Fibroblast of skin of right quadriceps (primary cell): ENCODE measurements around the gene FUT2.
"Not testable (repeated sequence)": the region's sequence is repeated elsewhere in the genome, so short reads cannot be mapped to it uniquely, and the experiment has no call there.

Experiments
- DNase-seq: peaks from one replicate; pipeline ENCODE4 v3.0.0-alpha.2; 2013

Gene FUT2

DNA sequence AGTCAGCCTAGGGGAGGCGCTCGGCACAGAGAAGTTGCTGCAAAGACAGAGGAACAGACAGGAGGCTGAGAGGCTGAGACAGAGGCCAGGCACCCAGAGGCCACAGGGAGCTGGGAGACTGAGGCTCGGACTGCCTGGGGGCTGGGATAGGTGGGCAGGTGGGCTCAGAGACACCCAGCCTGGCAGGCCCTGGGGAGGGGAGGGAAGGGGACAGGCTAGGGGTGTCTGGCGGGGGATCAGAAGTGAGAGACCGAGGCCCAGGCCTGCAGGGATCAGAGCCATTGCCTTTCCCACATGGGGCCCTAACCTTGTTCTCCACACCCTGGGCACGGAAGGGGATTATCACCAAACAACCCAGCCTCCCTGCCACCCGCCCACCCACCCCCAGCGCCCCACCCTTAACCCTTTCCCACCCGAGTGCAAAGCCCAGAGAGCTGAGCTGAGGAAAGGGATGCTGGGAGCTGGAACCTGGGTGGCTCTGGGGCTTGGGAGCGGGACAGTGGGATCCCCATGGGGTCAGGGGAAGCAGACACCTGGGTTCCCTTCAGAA lies 24.2 kb upstream of the FUT2 start:
- DNase-seq, result no peak

DNA sequence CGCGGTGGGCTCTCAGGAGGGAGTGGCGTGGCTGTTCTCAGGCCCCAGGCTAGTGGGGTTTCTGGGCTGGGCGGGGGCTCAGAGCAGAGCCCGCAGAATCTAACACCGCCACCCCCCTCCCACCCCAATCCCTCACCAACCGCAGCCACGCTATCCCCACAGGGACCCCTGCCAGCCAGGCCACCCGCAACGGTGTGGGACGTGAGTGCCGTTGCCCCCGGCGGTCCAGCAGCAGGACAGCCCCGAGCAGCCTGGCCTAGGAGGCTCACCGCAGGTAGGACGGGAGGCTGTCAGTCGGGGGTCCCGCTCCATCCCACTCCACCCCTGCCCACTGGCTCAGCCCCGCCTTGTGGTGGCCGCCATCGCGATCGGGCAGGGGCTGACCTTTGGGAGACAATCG lies 22.8 kb upstream of the FUT2 start, which contains the start of gene NTN5:
Gene NTN5, minus strand, starts transcription at position 24 of the 400 bp plus-strand sequence. CDS start 2,031 bp downstream, outside the sequence.
- no peak for DNase-seq

DNA sequence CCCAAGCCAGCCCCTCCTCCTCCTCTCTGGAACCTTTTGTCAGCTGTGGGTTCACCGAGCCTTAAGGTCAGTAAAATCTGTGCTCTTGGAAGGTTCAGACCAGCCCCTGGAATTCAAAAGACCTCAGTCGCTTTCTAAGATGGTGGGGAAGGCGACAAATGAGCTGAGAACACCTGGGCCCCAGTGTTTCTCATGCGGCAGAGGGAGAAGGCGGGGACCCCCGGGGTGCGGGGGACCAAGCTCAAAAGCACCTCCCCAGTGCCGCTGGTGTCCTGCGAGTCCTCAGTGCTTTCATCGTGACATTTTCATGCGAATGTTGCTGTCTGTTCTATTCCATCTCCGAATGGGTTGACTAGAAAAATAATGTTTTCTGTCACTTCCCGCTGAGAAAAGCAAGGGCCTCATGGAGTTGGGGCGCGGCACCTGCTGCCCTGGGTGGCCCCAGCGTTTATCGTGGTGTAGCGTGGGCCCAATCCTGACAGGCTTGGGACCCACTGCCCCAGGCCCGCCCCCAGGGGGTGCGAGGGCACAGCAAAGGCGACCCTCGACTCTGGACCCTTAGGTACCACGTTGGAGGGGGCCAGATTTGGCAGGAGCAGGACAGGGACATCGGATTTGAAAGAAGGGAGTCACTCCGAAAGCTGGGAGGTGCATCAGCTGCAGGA lies 22.2 kb upstream of the FUT2 start:
- no peak for DNase-seq

DNA sequence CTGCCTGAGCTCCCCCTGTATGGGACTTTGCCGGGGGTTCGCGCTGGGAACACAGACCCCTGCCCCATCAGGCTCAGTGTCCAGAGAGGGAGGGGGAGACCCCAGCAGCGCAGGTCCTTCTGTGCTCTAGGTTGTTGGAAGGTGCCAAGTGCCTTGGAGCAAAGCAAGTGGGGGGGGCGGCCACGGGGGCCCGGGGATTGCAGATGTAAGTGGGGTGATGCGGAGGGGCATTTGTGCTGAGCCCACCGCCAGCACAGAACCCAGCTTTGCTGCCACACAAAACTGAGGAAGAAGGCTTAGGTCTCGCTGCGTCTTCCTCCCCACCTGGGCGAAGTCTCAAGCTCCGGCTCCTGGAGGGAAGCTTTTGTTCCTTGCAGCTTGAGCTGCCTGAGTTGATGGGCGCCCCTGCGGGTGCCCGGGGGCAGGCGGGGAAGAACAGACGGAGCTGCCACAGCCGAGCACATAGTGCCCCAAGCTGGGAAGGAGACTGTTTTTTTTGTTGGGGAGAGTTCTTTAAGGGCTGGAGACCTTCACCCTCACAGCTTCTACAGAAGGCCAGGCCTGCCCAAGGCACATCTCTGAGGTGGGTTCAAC lies 21.5 kb upstream of the FUT2 start:
- no peak for DNase-seq

DNA sequence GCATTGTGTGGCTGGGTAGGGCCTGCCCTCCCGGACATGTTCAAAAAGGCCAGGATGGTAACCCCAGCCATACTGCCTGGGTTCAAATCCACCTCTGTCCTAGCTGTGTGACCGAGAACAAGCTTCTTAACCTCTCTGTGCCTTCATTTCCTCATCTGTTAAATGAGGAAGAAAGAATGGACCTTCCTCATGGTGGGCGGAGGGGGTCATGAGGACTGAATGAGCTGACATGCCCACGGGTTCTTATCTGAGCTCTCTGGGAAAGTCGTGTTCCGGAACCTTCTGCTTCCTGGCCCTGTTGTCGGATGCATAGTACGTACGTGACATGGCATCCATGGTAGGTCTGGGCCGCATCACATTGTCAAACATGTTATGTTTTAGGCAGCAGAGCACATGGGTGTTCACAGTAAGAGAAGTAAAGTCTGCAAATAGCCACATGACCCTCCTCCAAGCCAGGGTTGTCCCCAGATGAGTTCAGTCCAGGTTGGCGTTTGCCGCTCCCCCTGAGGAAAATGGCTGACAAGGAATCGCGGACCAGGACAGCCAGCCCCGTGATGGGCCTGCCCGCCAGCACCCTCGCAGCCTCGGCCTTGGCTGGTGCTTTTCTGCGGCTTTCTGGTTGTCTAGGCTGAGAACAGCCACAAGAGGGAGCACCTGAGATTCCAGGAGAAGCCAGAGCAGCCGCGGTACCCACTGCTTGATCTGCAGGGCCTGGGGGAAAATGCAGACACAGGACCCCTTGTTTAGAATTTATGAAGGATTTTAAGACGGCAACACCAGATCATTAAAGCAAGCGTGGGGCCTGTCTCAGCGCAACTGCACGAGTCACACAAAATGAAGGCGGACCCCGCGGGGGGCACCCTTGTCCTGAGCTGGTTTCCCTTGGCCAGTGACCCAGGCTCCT lies 20.6 kb upstream of the FUT2 start:
- peak; percentile 78 for DNase-seq

DNA sequence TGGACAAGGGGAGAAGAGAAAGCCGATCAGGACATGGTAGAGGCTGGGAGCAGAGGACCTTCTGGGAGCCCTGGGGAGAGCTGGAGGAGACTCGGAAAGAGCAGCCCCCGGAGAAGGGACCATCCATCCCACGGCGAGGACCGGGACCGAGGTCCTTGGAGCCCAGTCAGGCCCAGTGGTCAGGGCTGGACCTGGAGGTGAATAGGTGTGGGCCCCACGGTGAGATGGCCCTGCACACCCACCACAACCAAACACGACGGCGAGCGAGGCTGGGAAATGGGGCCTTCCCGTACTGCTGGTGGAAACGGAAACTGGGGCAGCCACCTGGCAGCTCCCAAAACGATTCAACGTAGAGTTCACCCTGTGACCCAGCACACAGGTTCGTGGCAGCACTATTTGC lies 19.3 kb upstream of the FUT2 start:
- no peak for DNase-seq

DNA sequence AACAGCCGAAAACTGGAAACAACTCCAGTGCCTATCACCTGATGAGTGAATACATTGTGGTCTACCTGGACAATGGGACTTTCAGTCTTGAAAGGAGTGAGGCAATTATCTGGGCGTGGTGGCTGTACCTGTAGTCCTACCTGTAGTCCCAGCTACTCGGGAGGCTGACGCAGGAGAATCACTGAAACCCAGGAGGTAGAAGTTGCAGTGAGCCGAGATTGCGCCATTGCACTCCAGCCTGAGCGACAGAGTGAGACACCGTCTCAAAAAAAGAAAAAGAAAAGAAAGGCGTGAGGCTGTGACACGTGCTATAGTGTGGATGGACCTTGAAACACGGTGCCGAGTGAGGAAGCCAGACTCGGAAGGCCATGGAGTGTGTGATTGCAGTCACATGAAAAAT lies 18.9 kb upstream of the FUT2 start:
- DNase-seq, result no peak

DNA sequence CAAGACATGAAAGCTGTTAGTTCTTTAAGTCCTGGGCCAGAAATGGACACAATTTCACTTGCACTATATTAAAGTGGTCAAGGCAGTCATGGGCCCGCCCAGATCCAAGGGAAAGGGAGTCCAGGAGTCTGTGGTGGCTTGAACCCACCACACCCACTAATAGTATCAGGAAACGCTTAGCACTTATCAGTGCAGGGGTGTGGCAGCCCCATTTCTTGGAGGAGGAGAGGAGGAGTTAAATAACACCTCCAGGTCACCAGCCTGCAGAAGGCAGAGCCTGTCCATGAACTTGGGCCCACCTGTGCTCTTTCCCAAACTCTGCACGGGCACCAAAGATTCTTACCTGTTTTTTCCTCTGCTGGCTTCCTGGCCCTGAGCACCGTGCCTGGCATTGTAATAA lies 17.6 kb upstream of the FUT2 start:
- DNase-seq, result no peak

DNA sequence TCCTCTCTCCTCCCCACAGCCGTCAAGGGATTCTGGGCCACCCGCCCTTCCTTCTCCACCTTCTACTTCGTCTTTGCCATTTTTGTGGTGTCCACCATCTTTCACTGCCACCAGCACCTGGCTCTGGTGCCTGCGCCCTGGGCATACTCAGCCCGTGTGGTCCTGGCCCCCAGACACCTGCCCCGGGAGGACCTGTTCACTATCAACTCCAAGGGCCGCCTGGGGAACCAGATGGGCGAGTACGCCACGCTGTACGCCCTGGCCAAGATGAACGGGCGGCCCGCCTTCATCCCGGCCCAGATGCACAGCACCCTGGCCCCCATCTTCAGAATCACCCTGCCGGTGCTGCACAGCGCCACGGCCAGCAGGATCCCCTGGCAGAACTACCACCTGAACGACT lies 15.8 kb upstream of the FUT2 start:
- DNase-seq, result not testable (repeated sequence)

DNA sequence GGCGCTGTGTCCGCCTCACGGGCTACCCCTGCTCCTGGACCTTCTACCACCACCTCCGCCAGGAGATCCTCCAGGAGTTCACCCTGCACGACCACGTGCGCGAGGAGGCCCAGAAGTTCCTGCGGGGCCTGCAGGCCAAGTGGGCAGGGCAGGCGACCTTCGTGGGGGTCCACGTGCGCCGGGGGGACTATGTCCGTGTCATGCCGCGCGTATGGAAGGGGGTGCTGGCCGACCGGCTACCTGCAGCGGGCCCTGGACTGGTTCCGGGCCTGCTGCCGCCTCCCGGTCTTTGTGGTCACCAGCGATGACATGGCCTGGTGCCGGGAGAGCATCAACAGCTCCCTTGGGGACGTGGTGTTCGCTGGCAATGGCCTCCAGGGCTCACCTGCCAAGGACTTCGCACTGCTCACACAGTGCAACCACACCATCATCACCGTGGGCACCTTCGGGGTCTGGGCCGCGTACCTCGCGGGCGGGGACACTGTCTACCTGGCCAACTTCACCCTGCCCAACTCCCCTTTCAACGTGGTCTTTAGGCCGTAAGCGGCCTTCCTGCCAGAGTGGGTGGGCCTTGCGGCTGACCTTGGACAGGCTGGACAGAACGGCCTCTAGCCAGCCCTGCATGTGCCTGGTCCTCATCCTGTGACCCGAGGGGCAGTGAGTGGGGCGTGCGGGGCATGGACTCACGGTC lies 15.2 kb upstream of the FUT2 start:
- DNase-seq, result no peak

DNA sequence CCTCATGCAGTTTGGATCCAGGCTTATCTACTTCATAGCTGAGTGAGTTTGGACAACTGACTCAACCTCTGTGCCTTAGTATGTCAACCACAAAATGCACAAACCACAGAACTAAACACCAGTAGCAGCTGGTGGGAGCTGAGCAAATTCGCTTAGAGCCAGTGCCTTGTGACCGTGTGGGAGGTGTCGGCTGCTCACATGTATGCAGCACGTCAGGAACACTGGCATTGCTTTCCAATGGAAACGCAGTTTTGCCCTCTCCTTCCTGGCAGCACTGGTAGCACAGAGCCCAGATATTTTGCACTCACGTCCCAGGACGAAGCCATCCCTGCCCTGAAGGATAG lies 14.7 kb upstream of the FUT2 start:
- peak; percentile 14 for DNase-seq

DNA sequence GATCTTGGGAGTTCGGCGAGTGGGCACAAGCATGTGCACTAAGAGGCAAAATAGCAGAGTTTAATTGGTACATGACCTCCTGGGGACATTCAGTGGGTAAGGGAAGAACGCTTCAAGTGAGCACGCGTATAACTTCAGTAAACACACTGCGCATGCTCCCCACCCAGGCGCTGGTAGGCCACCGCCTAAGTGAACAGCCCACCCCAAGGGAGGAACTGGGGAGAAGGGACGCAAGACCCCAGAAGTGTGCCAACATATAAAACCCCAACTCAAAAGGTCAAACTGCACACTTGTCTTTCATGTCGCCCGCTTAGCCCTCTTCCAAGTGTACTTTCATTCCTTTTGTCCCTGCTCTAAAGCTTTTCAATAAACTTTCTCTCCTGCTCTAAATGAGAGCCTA lies 12.4 kb upstream of the FUT2 start:
- DNase-seq, result peak; percentile 39

DNA sequence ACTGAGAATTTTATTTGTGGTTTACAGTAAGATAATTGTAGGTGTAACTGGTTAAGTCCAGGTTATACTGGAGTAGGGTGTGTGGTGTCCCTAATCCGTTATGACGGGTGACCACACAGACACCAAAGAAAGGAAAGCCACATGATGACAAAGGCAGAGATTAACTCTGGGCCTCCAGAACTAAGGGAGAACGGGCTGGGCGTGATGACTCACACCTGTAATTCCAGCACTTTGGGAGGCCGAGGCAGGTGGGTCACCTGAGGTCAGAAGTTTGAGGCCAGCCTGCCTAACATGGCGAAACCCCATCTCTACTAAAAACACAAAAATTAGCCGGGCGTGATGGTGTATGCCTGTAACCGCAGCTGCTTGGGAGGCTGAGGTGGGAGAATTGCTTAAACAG lies 10.2 kb upstream of the FUT2 start:
- no peak for DNase-seq

DNA sequence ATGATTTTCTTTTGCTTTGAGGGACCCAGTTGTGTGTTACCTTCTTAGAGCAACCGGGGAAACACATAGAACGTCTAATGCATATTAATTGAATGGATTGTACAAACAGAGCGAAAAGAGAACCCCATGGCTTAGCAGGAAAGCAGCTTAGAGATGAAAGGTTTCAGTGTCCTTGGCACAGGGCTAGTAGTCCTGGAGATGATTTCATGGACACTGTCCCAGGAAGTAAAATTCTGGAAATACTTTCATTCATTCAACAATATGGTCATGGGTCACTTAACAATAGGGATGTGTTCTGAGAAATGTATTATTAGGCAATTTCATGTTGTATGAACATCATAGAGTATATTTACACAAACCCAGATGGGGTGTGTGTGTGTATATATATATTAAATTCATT lies 9.7 kb upstream of the FUT2 start:
- DNase-seq, result no peak

DNA sequence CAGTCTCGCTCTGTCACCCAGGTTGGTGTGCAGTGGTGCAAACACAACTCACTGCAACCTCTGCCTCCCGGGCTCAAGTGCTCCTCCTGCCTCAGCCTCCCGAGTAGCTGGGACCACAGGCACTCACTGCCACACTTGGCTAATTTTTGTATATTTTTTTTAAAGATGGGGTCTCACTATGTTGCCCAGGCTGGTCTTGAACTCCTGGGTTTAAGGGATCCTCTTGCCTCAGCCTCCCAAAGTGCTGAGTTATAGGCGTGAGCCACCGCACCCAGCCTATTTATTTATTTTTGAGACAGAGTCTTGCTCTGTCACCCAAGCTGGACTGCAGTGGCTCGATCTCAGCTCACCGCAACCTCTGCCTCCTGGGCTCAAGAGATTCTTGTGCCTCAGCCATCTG lies 9.1 kb upstream of the FUT2 start:
- not testable (repeated sequence) for DNase-seq

DNA sequence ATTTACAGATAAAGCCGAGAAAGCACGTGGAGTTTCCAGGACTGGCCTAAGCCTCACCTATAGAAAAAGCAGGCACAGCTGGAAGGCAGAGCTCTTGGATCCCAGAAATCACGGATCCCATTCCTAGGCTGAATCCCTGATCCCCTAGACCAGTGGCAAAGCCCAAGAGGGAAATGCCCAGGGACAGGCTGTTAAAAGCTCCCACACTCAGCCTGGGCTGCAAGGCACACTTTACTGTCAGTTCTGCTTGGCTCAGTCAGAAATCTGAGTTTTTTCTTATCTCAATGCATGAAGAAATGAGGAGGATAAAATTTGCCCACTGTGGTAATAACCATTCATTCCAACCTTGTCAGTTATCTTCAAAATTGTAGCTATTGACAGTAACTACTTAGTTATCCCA lies 8.0 kb upstream of the FUT2 start:
- DNase-seq, result no peak

DNA sequence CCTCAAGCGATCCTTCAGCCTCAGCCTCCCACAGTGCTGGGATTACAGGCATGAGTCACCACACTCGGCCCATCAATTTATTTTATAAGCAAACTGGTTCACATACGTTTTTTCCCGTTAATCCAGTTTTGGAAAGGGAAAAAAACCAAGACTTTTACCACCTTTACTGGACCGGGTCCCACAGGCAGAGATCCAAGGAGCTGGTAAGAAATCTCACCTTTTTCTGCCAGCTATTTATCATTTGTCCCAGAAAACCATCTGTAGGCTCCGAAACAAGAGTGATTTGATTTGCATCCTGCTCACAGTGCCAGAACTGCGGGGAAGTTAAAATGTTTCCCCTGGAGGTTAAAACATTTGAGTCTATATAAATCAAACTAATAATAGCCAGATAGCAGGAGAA lies 6.3 kb upstream of the FUT2 start:
- no peak for DNase-seq

DNA sequence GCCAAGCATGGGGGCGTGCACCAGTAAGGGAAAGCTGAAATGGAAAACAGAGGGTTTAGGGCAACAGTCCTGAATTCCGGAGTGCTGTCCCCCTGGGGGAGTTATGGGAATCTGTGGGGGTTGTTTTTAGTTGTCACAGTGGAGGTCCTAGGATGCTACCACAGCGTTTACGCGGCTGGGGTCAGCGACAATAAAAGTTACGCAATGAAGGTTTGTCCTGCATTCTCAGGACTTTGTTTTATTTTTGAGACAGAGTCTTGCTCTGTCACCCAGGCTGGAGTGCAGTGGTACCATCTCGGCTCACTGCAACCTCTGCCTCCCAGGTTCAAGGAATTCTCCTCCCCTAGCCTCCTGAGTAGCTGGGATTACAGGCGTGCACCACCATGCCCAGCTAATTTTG lies 2.1 kb upstream of the FUT2 start:
- not testable (repeated sequence) for DNase-seq

DNA sequence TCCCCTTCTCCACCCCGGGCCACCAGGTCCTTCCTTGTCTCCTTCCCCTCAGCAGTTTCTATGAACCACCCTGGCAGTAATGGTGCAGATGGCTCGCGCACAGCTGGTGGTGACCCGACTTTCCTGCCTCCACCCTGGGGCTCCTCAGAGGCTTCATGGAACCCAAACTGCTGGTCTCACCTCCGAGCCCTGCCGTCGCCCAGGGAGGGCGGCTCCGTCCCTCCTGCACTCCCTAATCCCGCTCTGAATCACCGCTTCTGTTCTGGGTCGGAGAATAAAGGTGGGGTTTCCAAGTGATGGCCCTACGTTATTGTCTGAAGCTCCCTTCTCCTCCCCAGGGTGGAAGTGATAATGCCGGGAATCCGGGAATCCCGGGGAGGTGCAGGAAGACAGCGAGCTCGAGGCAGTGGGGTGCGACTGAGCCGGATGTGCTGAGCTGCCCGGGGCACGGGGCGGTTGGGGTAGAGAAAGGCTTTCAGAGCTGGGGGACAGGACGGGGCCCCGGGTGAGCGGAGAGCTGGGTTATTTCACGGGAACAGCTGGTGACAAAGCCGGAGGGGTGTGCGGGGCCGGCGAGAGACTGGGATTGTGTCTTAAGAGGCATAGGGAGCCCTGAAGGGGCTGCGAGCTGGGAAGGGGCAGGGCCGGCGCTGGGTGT lies 711 bp downstream of the FUT2 start:
- no peak for DNase-seq

DNA sequence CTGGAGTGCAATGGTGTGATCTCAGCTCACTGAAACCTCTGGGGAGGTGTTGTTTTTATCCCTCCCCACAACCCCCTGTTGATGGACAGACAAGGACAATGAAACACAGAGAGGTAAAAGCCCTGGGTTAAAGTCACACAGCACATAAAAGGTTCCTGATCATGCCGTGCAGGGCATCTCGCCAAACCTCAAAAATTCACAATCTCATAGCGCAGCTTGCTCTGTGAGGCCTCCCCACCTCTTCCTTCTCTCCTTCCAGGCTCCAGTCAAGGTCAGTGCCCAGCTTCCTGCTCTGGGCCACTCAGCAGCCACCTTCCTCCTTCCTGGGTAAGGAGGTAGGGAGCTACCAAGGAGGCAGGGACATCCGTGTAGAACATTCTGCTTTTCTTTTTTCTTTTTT lies 2.3 kb downstream of the FUT2 start:
- DNase-seq, result peak; percentile 76

DNA sequence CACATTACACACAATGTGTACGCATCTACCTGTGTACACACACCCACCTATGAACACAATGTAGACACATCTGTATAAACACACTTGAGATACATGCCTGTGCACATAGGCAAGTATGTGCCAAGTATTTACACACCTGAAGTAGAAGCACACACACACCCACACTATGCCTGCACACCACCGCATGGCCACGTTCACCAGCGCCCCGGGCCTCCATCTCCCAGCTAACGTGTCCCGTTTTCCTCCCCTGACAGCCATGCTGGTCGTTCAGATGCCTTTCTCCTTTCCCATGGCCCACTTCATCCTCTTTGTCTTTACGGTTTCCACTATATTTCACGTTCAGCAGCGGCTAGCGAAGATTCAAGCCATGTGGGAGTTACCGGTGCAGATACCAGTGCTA lies 6.9 kb downstream of the FUT2 start:
- no peak for DNase-seq

DNA sequence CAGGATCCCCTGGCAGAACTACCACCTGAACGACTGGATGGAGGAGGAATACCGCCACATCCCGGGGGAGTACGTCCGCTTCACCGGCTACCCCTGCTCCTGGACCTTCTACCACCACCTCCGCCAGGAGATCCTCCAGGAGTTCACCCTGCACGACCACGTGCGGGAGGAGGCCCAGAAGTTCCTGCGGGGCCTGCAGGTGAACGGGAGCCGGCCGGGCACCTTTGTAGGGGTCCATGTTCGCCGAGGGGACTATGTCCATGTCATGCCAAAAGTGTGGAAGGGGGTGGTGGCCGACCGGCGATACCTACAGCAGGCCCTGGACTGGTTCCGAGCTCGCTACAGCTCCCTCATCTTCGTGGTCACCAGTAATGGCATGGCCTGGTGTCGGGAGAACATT lies 7.5 kb downstream of the FUT2 start:
- DNase-seq, result no peak

DNA sequence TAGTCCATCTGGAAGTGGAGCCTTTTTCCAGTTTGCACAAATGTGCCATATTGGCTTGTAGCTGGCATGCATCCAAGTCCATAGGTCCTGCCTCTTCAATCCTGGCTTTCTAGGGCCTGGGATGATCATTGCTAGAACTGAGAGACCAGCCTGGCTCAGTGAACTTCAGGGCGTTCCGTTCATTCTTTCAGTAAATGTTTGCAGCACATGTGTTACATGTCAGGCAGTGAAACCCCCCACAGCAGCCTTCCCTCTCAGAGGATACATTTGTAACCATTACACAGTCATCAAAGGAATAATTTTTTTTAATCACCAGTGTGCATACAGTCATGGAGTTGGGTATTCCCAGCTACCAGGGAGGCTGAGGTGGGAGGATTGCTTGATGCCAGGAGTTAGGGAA lies 9.7 kb downstream of the FUT2 start:
- DNase-seq, result peak; percentile 41
